GM19463 (cell line): ENCODE data around the gene EHMT2.
"Not testable (repeated sequence)": the region's sequence is repeated elsewhere in the genome, so short reads cannot be mapped to it uniquely, and the experiment has no call there.

Experiments
- ATAC-seq: cut with Tn5 transposase; IDR thresholded peaks from one replicate; pipeline ENCODE4 v1.9.1; 2021; ENCODE audit warnings: mild to moderate bottlenecking, moderate library complexity; ENCODE audit not compliant: unreplicated experiment

EHMT2 gene

DNA sequence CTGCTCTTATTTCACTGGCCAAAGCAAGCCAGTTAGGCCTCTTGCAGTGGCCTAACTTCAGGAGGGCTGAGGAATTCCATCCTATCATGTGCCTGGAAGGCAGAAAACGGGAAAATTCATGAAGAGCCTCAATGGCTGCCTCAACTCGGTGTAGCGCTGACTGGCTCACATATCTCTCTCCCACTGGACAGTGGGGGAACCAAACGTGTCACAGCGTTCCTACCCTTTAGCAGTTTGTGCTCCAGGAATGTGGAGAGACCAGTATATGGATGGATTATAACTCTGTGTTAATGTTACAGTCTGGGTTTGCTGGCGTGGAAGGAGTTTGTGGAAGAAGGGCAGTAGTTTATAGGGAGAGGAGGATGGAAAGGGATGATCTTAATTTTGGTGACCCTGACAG lies 18.3 kb upstream of the EHMT2 start:
- no peak for ATAC-seq

DNA sequence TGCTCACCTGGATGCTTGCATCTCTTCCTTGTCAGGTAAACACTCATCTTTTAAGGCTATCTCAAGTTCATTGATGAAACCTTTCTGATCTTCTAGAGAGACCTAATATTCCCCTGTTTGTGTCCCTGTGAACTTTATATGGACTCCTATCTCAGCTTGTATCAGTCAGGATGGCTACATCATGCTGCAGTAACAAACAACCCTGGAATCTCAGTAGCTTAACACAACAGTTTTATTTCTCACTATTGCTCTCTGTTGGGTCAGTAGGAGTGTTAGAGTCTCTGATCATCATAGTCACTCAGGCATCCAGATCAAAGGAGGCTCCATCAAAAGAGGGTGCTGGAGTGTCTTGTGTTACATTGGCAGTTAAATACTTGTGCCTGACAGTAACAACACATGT lies 17.9 kb upstream of the EHMT2 start:
- no peak for ATAC-seq

DNA sequence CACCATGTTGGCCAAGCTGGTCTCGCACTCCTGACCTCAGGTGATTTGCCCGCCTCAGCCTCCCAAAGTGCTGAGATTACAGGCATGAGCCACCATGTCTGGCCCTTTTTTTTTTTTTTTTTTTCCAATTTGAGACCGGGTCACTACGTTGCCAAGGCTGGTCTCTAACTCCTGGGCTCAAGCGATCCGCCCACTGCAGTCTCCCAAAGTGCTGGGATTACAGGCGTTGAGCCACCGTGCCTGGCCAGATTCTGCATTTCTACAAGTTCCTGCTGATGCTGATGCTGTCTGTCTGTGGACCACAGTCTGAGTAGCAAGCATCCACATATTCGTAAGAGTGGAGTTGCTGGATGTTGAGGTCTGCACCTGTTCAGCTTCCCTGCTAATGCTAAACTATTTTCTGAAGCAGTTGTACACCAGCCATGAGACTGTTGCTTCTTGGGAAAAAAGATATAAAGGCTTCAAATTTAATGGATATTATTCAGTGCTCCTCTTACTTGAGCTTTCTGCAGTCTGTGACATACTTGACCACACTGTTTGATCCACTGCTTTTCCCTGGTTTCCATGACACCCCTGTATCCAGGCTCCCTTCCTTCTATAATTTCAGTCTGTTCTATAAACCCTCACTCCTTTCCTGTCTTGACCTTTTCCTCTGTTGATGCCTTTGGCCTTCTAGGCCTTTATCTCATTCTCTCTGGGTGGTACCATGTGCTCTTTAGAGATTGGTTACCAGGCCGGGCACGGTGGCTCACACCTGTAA lies 14.5 kb upstream of the EHMT2 start:
- ATAC-seq = no peak

DNA sequence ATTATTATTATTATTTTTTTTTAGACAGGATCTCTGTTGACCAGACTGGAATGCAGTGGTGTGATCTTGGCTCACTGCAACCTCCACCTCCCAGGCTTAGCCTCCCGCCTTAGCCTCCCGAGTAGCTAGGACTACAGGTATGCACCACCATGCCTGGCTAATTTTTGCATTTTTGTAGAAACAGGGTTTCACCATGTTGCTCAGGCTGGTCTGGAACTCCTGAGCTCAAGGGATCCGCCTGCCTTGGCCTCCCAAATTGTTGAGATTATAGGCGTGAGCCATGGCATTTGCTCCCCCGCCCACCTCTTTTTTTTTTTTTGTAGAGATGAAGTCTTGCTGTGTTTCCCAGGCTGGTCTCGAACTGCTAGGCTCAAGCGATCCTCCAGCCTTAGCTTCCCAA lies 11.8 kb upstream of the EHMT2 start:
- not testable (repeated sequence) for ATAC-seq

DNA sequence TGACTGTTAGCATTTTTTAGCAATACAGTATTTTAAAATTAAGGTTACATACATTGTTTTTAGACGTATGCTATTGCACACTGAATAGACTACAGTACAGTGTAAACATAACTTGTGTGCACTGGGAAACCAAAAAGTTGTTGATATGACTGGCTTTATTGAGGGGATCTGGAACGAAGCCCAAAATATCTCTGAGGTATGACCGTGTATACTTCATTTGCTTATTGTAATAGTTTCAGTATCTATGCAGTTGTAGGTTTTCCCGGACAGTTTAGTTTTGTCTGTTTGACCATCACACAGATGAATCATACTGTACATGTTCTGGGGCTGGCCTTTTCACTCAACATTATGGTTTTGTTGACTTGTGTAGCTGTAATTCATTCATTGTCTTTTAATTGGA lies 11.3 kb upstream of the EHMT2 start:
- ATAC-seq = no peak

DNA sequence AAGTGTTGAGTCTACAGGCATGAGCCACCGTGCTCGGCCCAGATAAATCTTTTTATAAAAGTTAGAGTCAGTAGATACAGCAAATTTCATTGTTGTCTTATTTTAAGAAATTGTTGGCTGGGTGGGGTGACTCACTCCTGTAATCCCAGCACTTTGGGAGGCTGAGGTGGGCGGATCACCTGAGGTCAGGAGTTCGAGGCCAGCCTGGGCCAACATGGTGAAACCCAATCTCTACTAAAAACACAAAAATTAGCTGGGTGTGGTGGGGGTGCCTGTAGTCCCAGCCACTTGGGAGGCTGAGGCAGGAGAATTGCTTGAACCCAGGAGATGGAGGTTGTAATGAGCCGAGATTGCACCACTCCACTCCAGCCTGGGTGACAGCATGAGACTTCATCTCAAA lies 10.8 kb upstream of the EHMT2 start:
- ATAC-seq = not testable (repeated sequence)

DNA sequence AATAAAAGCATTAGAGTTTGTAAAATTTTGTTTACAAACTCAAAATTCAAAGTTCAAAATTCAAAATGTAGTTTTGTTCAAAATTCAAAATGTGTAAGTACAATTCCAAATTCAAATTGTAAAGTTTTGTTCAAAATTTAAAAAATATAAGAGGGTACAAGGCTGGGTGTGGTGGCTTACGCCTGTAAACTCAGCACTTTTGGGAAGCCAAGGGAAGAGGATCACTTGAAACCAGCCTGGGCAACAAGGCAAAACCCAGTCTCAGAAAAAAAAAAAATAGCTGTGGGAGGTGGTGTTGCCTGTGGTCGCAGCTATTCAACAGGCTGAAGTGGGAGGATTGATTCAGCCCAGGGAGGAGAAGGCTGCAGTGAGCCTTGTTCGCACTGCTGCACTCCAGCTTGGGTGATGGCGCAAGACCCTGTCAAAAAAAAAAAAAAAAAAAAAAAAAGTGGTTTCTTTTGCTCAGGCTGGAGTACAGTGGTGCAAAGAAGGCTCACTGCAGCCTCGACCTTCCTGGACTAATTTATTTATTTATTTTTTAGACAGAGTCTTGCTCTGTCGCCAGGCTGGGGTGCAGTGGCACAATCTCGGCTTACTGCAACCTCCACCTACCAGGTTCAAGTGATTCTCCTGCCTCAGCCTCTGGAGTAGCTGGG lies 9.8 kb upstream of the EHMT2 start:
- ATAC-seq = no peak

DNA sequence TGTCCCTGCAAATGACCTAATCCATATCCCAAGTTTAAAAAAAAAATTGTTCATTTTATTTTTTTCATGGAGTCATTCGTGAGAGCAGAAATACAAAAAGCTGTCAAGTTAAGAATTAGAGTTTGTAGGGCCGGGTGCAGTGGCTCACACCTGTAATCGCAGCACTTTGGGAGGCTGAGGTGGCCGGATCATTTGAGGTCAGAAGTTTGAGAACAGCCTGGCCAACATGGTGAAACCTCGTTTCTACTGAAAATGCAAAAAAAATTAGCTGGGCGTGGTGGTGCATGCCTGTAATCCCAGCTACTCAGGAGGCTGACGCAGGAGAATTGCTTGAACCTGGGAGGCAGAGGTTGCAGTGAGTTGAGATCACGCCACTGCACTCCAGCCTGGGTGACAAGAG lies 9.2 kb upstream of the EHMT2 start:
- ATAC-seq = not testable (repeated sequence)

DNA sequence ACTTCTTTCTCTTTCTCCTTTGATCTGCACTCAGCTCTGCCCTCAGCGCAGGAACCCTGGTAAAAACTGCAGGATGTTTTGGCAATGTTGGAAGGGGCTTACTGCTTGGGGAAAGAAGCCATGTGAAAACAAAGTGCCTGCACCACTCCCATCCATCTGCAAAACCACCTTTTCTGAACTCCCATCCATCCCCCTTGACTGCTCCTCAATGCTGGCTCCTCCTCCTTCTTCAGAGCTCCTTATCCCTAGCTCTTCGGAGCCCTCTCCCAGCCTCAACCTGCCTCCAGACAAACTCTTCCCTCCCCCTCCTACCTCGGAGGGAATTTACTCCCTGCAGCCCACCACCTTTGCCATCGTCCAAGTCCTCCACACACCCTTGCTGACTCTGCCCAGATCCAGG lies 8.6 kb upstream of the EHMT2 start:
- no peak for ATAC-seq

DNA sequence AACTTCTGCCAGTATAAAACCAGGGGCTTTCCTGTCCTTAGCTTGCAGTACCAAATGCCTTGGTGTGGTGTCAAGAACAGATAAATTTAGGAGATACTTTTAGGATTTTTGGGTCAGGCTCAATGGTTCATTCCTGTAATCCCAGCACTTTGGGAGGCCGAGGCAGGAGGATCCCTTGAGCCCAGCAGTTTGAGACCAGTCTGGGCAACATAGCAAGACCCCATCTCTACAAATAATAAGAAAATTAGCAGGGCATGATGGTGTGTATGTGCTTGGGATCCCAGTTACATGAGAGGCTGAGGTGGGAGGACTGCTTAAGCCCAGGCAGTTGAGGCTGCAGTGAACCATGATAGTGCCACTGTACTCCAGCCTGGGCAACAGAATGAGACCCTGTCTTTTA lies 7.5 kb upstream of the EHMT2 start:
- ATAC-seq = no peak

DNA sequence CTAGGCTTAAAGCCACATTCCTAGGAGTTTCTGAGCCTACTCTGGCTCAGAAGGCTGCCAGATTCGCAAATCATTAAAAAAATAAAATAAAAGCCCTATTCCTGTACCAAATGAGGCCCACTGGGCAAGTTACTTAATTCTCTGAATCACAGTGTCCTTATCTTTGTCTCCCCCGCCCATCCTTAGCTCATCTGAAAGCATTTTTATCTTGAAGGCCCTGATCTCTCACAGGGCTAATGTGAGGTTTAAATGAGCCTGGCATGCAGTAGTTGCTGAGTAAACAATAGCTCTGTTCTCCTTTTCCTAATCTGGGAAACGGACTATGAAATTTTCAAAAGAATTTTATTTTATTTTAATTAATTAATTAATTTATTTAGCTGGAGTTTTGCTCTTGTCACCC lies 6.5 kb upstream of the EHMT2 start:
- ATAC-seq = no peak

DNA sequence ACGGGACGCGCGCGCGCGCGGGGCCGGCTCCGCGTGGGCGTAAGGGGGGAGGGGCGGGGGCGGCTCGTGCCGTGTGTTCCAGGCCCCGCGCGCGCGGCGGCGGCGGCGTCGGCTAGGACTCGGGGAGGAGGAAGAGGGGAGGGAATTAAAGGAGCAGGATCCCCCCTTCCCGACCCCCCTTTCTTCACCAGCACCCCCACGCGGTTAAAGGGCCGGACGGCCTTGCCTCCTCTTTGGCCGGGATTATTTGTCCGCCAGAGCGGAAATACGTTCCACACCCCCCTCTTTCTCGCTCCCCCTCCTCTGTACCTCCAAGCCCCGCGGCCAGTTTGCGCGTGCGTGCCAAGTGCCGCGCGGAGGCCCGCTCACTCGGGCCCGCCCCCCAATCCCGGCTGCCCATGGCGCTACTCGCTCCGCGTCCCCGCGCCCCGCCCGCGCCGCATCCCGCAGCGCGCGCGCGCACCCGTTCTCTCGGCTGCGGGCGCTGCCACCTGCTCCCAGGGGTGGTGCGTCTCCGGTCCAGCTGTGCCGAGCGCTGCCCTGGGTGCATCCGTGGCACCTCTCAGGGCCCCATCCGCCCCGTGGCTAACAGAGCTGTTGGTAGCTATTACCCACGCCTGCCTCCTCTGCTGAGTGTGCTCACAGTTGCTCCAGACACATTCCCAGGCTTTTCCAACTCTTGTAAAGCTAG lies 4.6 kb upstream of the EHMT2 start, which contains the start of gene ZBTB12:
TSS of gene ZBTB12 (minus strand) at position 134 of the 691 bp plus-strand sequence. CDS start 781 bp downstream, outside the sequence.
- ATAC-seq = peak; percentile 40

DNA sequence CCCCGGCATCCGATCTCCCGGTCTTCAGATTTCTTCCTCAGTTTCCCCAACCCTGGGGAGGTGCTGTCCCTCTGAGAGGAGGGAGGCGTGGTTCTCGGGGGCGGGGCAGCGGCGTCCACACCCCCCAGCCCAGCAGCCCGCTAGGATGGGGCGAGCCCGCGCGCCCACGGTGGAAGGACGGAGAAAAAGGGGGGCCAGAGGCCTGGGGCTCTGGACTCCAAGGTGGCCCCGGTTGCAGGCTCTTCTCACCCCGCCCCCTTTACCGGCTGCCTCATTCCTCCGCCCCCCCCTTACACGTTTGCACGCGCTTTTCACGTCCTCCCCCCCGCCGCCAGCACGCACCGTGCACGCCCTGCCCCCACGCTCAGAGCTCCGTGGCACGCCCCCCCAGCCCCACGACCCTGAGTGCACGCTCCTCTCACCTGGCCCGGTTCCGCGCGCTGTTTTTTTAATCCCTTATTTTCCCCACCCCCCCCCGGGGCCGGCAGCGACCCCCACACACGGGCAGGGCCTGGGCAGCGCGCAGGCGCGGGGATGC lies 4.0 kb upstream of the EHMT2 start:
- ATAC-seq = no peak

DNA sequence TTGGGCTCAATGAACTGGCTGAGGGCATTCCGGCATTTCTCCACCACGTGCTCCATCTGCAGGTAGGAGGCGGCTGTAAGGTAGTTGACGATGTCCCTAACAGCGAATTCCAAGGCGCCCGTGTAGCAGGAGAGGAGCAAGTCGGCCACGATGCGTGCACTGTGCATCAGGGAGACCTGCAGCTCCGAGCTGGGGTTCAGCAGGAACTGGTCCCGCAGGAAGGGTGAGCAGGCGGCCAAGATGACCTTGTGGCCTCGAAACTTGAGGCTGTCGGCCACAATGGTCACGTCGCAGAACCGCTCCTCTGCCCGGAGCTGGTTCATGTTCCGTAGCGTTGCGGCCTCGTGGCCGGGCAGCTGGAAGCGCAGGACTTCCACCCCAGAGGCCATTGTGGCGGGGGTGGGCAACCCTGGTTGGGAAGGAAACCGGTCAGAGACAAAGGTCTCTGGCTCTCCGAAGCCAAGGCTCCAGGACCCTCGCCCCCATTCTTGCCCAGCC lies 3.5 kb upstream of the EHMT2 start:
- ATAC-seq = no peak

DNA sequence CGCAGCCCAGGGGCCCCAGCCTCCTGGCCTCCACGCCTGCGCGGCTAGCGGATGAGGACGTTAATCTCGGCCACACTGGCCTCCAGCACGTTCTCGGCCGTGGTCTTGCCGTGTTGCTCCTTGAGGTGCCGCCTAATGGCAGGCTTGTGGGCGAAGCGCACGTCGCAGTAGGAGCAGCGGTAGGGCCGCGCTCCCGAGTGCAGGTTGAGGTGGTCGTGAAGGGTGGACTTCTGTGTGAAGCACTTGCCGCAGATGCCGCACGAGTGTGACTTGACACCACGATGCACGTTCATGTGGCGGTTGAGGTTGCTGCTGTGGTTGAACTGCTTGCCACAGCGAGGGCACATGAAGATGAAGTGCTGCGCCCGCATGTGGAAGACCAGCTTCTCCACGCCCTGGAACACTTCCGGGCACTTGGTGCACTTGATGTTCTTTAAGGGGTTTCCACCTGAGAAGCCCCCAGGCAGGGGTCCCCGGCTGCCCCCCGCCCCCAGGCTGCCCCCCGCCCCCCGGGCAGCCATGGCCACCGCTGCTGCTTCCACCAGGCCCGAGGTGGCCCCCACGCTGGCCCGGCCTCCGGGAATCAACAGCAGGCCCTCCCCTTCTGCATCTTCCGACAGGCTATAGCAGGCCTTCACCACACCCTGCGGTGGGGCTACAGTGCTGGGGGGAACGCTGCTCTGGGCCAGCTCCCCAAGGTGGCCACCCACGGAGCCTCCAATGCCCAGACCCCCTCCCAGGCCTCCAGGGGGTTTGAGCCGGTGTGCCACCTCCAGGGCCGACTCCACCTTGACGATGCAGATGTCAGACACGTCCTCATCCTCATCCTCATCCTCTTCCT lies 2.6 kb upstream of the EHMT2 start:
- ATAC-seq = no peak

DNA sequence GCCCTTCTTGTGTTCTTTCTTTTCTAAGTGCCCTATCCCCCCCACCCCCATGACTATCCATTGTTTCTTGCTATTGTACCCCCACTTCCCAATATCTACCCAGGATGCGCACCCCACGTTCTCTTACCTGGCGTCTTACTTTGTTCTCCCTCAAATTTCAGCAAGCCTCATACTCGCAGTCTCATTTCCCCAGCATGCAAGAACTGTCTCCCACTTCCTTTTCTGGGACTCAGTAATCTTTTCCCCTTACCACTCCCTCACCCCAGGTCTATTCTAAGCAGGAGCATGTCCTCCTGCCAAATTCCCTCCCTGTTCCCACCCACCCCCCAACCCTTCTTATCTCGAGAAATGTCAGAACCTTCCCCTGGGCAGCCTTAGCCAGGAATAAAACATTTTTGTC lies 1.7 kb upstream of the EHMT2 start:
- no peak for ATAC-seq

DNA sequence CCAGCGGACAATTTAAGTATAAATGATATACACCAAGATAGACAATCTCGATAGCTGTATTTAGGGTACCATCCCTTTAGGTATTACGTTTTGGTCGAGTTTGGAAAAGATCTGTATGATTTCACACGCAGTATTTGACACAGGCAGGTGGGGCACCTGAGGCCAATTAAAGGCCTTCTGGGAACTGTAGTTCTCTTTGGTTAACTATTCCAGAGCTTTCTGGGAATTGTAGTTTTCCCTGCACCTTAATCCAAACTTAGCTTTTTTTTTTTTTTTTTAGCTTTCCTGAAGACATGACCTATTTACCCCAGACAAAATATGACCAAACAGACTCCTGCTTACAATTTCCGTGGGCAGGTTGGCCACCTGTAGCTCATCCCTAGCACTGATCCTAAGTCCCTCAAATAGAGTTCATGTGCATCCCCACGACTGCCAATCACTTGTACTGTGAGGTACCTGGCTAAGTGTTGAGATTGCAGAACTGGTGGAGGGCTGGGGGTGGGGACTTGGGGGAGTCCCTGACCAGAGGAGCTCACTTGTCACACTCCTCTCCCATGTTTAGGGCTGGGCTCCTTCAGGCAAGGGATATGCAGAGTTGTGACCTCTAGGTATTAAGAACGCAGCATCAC lies 999 bp upstream of the EHMT2 start:
- ATAC-seq = no peak

DNA sequence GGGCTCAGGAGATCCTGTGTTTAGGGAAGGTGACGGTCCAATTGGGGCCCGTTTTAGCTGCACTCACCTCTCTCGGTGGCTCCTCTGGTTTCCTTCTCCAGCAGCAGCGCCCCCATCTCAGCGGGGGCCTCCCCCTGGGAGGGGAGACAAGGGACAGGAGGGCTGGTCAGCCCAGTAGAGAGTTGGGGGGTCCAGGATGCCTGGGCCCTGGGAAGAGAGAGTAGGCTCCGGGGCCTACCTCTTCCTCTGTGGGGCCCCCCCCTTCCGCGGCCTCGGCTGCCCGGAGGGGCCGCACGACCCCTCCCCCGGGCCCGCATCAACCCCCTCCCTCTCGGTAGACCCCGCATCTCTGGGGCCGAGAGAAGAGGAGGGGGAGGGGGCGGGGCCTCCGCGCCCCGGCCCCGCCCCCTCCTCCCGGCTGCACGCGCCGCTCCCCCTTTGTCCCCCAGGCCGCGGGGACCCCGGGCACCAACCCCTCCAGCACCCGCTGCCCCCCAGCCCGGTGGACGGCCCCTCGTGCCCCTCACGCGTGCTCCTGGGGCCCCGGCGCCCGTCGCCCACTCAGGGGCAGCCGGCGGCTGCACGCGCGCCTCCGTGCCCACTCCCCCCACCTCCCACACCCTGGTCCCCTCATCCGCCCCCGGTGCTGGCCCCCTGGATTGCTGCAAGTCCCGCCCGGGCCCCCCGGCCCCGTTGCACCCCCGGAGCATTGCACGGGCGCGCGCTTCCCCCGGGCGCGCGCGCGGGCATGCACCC lies 464 bp downstream of the EHMT2 start:
- no peak for ATAC-seq

DNA sequence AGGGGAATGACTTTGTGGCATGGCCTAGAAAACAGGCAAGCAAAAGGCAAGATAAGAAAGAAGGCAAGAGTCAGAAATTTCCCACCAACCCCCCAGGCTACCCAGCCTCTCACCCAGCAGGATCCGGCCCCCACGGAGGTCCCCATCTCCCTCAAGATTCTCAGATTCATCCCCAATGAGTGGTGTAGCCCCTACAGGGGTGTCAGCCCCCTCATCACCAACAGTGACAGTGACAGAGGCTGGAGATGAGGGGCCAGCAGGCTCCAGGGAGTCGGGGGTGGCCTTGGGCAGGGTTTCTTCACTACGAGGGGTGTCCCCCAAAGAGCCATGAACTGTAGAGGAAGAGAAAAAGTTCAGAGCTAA lies 1.0 kb downstream of the EHMT2 start:
- no peak for ATAC-seq

DNA sequence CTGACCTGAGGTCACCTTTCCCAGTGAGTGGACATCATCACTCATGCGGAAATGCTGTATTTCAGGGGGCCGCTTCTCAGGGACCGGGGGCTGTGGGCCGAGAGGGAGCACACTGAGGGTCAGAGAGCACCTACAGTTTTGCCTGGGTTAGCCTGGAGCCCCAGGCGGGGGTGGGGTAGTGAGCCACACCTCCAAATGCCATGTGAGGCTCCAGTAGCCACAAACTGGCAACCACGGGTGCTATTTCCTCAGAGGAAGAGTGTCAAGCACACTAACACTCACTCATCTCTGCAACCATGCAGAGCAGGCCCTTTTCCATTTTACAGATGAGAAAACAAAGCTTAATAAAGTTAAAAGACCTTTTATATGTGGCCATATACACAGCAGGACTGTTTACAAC lies 4.7 kb downstream of the EHMT2 start:
- no peak for ATAC-seq
